H9 (cell line): ENCODE results near the gene APOA4. TPM values are rescaled to one million over a fixed set of nuclear protein-coding genes. Genes with fewer than 3 reads are reported as not detected.

Source experiments
- DNase-seq: peaks from one replicate; pipeline ENCODE4 v3.0.0-alpha.2; 2017
- H2AFZ ChIP-seq: one replicate; pipeline ENCODE4 v1.6.1; 2013; ENCODE audit warnings: mild to moderate bottlenecking, low read length, control low read depth, moderate library complexity
- H2AK5ac ChIP-seq: 2 replicates; pipeline ENCODE4 v1.6.1; 2013; ENCODE audit warnings: low read length, control low read depth, mixed read lengths; ENCODE audit not compliant: insufficient read length
- H2BK120ac ChIP-seq: one replicate; pipeline ENCODE4 v1.6.1; 2013; ENCODE audit warnings: low read depth, mild to moderate bottlenecking, low read length, control low read depth, inconsistent platforms; ENCODE audit not compliant: poor library complexity, severe bottlenecking
- H2BK12ac ChIP-seq: 2 replicates; pipeline ENCODE4 v1.6.1; 2013; ENCODE audit warnings: low read length, control low read depth, mixed read lengths, low read depth; ENCODE audit not compliant: insufficient read length
- H2BK15ac ChIP-seq: 2 replicates; pipeline ENCODE4 v1.6.1; 2013; ENCODE audit warnings: low read depth, low read length, control low read depth
- H2BK20ac ChIP-seq: one replicate; pipeline ENCODE4 v1.6.1; 2013; ENCODE audit warnings: low read depth, mild to moderate bottlenecking, low read length, control low read depth, inconsistent platforms; ENCODE audit not compliant: poor library complexity, severe bottlenecking
- H2BK5ac ChIP-seq: 2 replicates; pipeline ENCODE4 v1.6.1; 2013; ENCODE audit warnings: low read length, control low read depth, mixed read lengths; ENCODE audit not compliant: insufficient read length
- H3K14ac ChIP-seq: 2 replicates; pipeline ENCODE4 v1.6.1; 2013; ENCODE audit warnings: low read length, control low read depth; ENCODE audit not compliant: insufficient read depth
- H3K18ac ChIP-seq: 2 replicates; pipeline ENCODE4 v1.6.1; 2013; ENCODE audit warnings: low read depth, mild to moderate bottlenecking, mixed read lengths, low read length, control low read depth; ENCODE audit not compliant: insufficient read length
- H3K23ac ChIP-seq: 2 replicates; pipeline ENCODE4 v1.6.1; 2013; ENCODE audit warnings: low read length, control low read depth, mixed read lengths, low read depth; ENCODE audit not compliant: insufficient read length
- H3K23me2 ChIP-seq: 2 replicates; pipeline ENCODE4 v1.6.1; 2013; ENCODE audit warnings: low read depth, mild to moderate bottlenecking, mixed read lengths, low read length, control low read depth; ENCODE audit not compliant: insufficient read length, poor library complexity, severe bottlenecking
- H3K27ac ChIP-seq: 2 replicates; pipeline ENCODE4 v1.5.1; 2013; ENCODE audit warnings: low read length, control low read depth, mixed read lengths, low read depth; ENCODE audit not compliant: insufficient read length
- H3K27me3 ChIP-seq: 2 replicates; pipeline ENCODE4 v1.6.1; 2013; ENCODE audit warnings: low read length, control low read depth, inconsistent platforms; ENCODE audit not compliant: insufficient read depth
- H3K4ac ChIP-seq: 2 replicates; pipeline ENCODE4 v1.6.1; 2013; ENCODE audit warnings: low read depth, mild to moderate bottlenecking, control low read depth, inconsistent platforms, low read length, moderate library complexity
- H3K4me1 ChIP-seq: 2 replicates; pipeline ENCODE4 v1.6.1; 2013; ENCODE audit warnings: low read length, control low read depth, inconsistent platforms; ENCODE audit not compliant: insufficient read depth
- H3K4me2 ChIP-seq: 2 replicates; pipeline ENCODE4 v1.6.1; 2013; ENCODE audit warnings: low read length, control low read depth, mixed read lengths; ENCODE audit not compliant: insufficient read length, insufficient read depth
- H3K56ac ChIP-seq: 2 replicates; pipeline ENCODE4 v1.6.1; 2013; ENCODE audit warnings: low read depth, mild to moderate bottlenecking, mixed read lengths, low read length, control low read depth; ENCODE audit not compliant: insufficient read length
- H3K79me1 ChIP-seq: 2 replicates; pipeline ENCODE4 v1.6.1; 2013; ENCODE audit warnings: low read depth, mild to moderate bottlenecking, moderate library complexity, low read length, control low read depth, inconsistent platforms; ENCODE audit not compliant: insufficient read depth, poor library complexity, severe bottlenecking
- H3K79me2 ChIP-seq: 2 replicates; pipeline ENCODE4 v1.6.1; 2013; ENCODE audit warnings: low read length, control low read depth, inconsistent platforms; ENCODE audit not compliant: insufficient read depth
- H3K9ac ChIP-seq: 2 replicates; pipeline ENCODE4 v1.6.1; 2013; ENCODE audit warnings: low read length, control low read depth, mixed read lengths; ENCODE audit not compliant: insufficient read length; ENCODE audit errors: extremely low read depth
- H3K9me3 ChIP-seq: one replicate; pipeline ENCODE4 v1.6.1; 2013; ENCODE audit warnings: low read depth, low read length, inconsistent platforms; ENCODE audit not compliant: control insufficient read depth
- H3T11ph ChIP-seq: one replicate; pipeline ENCODE4 v1.6.1; 2013; ENCODE audit warnings: mild to moderate bottlenecking, low read length, control low read depth, inconsistent platforms
- H4K20me1 ChIP-seq: one replicate; pipeline ENCODE4 v1.6.1; 2013; ENCODE audit not compliant: control insufficient read depth, insufficient read length, insufficient read depth
- H4K5ac ChIP-seq: 2 replicates; pipeline ENCODE4 v1.6.1; 2013; ENCODE audit warnings: low read depth, mild to moderate bottlenecking, mixed read lengths, low read length, control low read depth; ENCODE audit not compliant: insufficient read length
- H4K8ac ChIP-seq: replicated peaks from 2 replicates; pipeline ENCODE4 v1.6.1; 2013; ENCODE audit warnings: low read length, control low read depth, mixed read lengths, low read depth; ENCODE audit not compliant: insufficient read length
- H4K91ac ChIP-seq: 2 replicates; pipeline ENCODE4 v1.6.1; 2013; ENCODE audit warnings: low read depth, mild to moderate bottlenecking, moderate library complexity, mixed read lengths, low read length, control low read depth; ENCODE audit not compliant: insufficient read length
- H3K27ac Mint-ChIP-seq, 3 experiments: 2 replicates in 2 of 3; 3 replicates in 1 of 3; pipeline ENCODE4 v1.8.0; 2020 to 2021; ENCODE audit warnings: mixed read lengths in 3 of 3, mild to moderate bottlenecking in 1 of 3, moderate library complexity in 1 of 3
- H3K27me3 Mint-ChIP-seq: 2 replicates; pipeline ENCODE4 v1.8.0; 2021; ENCODE audit warnings: low read depth, mild to moderate bottlenecking, moderate library complexity, mixed read lengths
- H3K36me3 Mint-ChIP-seq, 3 experiments: 2 replicates in 2 of 3; 3 replicates in 1 of 3; pipeline ENCODE4 v1.8.0; 2020 to 2021; ENCODE audit warnings: low read depth in 3 of 3, mixed read lengths in 3 of 3; ENCODE audit not compliant: insufficient read depth in 1 of 3
- H3K4me1 Mint-ChIP-seq, 2 experiments: 2 replicates each; pipeline ENCODE4 v1.8.0; 2020; ENCODE audit warnings: mixed read lengths in 2 of 2
- H3K4me3 Mint-ChIP-seq, 2 experiments: 2 replicates in 1 of 2; 3 replicates in 1 of 2; pipeline ENCODE4 v1.8.0; 2020 to 2021; ENCODE audit warnings: mild to moderate bottlenecking in 2 of 2, mixed read lengths in 2 of 2, moderate library complexity in 1 of 2
- H3K9me3 Mint-ChIP-seq, 2 experiments: 2 replicates in 1 of 2; 3 replicates in 1 of 2; pipeline ENCODE4 v1.8.0; 2020; ENCODE audit warnings: mild to moderate bottlenecking in 2 of 2, mixed read lengths in 2 of 2, moderate library complexity in 1 of 2
- CTCF ChIP-seq: fragments of 200-600 bp; sonication (generic); conservative IDR thresholded peaks from 3 replicates; pipeline ENCODE4 v1.8.0; 2021; ENCODE audit warnings: antibody characterized with exemption, mild to moderate bottlenecking
- WGBS: extraction: QIAGEN DNeasy Blood & Tissue Kit; methylation state at CpG from one replicate; pipeline ENCODE4 v1.1.7; 2013; ENCODE audit warnings: missing lambda C conversion rate, low lambda C conversion rate, mixed read lengths; ENCODE audit not compliant: insufficient read length; ENCODE audit errors: extremely low coverage; 5-methylcytosine and 5-hydroxymethylcytosine counted together
- total RNA-seq: library from RNA; stranded (reverse); gene quantifications from 2 replicates; pipeline ENCODE4 v1.2.1, GENCODE V29; 2021

The APOA4 gene
- total RNA-seq, 1 experiment from 2014 or later, result not detected

- no peaks in the 10 kb centered on the region for H3K27me3 Mint-ChIP-seq
- no peak overlapping the region for H4K91ac ChIP-seq
- peaks cover 21 to 22% of the 10 kb centered on the region in 2 experiments for H3K4me1 Mint-ChIP-seq
- H3K4me2 ChIP-seq, result no peak overlapping the region
- no CpG with 5 or more reads among the region's 5 CpGs for WGBS
- H2BK5ac ChIP-seq, result no peak overlapping the region
- no peak for DNase-seq
- peaks cover 11% of the 10 kb centered on the region; the same call in 1 of the 2 replicates for H3K79me2 ChIP-seq
- H3K4ac ChIP-seq, result no peak overlapping the region
- TF ChIP-seq CTCF, result no peak
- 0 out of 5 replicates have a peak overlapping the region, but pooled peaks of 1 of the 2 experiments have one; percentile 30 for H3K4me3 Mint-ChIP-seq
- H3K9me3 ChIP-seq, result no peaks in the 10 kb centered on the region
- H4K5ac ChIP-seq, result no peak overlapping the region
- H3K27ac Mint-ChIP-seq, result peak overlapping the region in 1 of 3 experiments; percentile 44; a peak in 2 of 7 replicates
- no peak overlapping the region for H2BK15ac ChIP-seq
- H3K27me3 ChIP-seq, result no peaks in the 10 kb centered on the region
- H3K14ac ChIP-seq, result no peak overlapping the region; the same call in 1 of the 2 replicates
- no peak overlapping the region for H3K27ac ChIP-seq
- no peak overlapping the region for H2AFZ ChIP-seq
- H3K56ac ChIP-seq, result no peak overlapping the region
- peaks cover 18 to 49% (median 37%) of the 10 kb centered on the region in 3 experiments; a peak in 6 of 7 replicates for H3K36me3 Mint-ChIP-seq
- H3K9ac ChIP-seq, result no peak overlapping the region
- H3K23me2 ChIP-seq, result peaks cover 12% of the 10 kb centered on the region
- H3K79me1 ChIP-seq, result peaks cover 7% of the 10 kb centered on the region
- no peak overlapping the region for H2BK12ac ChIP-seq
- H3K18ac ChIP-seq, result no peak overlapping the region
- H3T11ph ChIP-seq, result no peak overlapping the region
- no peak overlapping the region for H4K8ac ChIP-seq
- H2AK5ac ChIP-seq, result no peak overlapping the region
- no peak overlapping the region for H3K23ac ChIP-seq
- no peak overlapping the region for H2BK20ac ChIP-seq
- no peaks in the 10 kb centered on the region for H3K9me3 Mint-ChIP-seq
- peaks cover 4% of the 10 kb centered on the region; the same call in 1 of the 2 replicates for H3K4me1 ChIP-seq
- no peak overlapping the region for H2BK120ac ChIP-seq
- no peaks in the 10 kb centered on the region for H4K20me1 ChIP-seq
Measured at GRCh38 chr11:116774661-116775060, 48.4 kb downstream of the APOA4 start.
